Measurements from ENCODE around the gene FOSL1. TPM values are rescaled to one million over a fixed set of nuclear protein-coding genes. Genes with fewer than 3 reads are reported as not detected.
A peak's percentile ranks its signal among the peaks of the same experiment; 100 is the strongest.

FOSL1 gene
- not detected for total RNA-seq

DNA sequence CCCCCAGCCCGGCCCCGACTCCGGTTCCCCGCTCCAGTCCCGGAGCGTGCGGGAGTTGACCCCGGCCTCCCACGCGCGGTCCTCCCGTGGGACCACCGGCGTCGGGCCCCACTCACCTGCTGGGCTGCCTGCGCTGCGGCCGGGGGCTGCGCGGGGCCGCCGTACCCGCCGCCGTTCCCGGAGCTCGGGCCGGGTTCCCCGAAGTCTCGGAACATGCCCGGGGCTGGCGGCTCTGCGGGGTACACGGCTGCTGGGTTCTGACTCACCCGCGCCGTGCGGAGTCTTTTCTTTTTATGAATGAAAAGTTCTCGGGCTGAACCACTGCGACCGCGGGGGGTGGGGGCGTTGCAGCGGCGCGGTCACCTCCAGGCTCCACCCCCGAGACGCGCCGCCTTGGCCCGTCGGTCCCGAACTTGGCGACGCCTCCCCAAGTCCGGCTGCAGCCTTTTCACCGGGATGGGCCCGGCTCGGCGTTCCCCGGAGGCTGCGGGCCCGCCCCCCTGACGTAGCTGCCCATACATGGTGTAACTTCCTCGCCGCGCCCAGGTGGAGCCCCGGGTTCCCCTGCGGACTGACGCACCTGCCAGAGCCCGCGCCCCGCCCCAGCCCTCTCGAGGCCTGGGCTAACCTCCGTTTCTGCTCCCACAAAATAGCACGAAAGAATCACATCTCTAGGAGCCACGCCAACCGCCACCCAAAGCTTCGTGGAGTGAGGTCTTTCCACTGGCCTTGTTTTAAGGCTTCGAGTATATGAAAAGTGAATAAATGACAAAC, at the start of gene FOSL1:
Gene FOSL1 (minus strand): TSS at position 264 of the 774 bp plus-strand sequence. CDS start 49 bp downstream, at position 215.
- peak; percentile 63 for DNase-seq

DNA sequence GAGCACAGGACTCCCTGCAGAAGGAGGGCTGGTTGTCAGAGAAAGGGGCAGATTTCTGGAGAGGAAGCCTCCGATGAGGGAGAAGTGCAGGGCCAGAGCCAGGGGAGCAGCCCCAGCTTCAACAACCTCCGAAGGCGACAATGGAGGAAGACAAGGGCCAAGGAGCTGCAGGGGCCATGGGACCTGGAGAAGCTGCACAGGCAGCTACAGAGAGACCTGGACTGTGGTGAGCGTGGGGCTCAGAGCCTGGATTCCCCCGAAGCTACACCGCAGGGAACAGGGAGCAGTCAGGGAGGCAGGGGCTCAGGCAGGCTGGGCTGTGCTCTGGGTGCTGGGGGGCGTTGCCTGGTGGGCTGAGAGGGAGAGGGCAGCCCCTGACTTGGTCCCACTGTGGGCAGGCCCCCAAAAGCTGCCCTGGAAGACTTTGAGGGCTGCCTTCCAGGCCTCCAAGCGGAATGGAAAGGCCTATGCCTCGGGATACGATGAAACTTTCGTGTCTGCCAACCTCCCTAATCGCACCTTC, 47.5 kb upstream of the FOSL1 start:
- no peak for DNase-seq

DNA sequence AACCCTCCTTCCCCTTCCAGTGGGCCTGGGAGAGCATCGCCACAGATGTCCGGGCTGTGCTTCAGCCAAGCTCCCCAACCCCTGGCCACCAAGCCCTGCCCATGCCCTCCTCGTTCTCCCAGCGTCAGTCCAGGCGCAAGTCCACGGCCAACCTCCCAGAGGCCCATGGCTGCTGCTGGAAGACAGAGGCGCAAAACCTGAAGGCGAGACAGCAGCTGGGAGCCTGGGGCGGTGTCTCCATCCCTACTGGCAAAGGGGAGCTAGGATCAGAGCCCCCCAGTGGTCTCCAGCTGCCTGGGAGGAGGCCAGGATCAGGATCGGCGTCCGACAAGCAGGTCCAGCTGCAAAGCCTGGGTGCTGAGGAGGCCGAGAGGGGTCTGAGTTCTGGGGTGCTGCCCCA, 46.9 kb upstream of the FOSL1 start:
- no peak for DNase-seq

DNA sequence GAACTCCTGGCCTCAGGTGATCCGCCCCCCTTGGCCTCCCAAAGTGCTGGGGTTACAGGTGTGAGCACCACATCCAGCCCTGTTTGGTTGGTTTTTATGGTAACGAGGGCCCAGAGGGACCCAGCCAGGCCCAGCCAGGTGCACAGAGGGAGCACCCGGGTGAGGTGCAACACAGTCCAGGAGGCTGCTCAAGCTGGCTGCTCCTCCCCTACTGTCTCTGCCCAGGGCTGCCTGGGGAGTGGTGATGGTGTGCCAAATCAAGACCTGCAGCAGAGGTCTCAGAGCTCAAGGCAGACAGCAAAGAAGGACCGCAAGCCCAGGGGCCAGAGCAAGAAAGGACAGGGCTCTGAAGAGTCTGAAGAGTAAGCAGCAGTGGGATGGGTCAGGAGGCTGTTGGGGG, 46.5 kb upstream of the FOSL1 start:
- DNase-seq, result no peak

GRCh38 chr11:65945941-65946558, 45.9 kb upstream of the FOSL1 start:
- DNase-seq, result no peak

GRCh38 chr11:65945430-65945911, 45.3 kb upstream of the FOSL1 start, which contains the start of gene TSGA10IP:
Gene TSGA10IP (plus strand): TSS chr11:65945480. CDS start chr11:65945676, 196 bp downstream.
- DNase-seq, result no peak

- DNase-seq, result no peak
Observed at GRCh38 chr11:65944767-65945166, 44.6 kb upstream of the FOSL1 start.

DNA sequence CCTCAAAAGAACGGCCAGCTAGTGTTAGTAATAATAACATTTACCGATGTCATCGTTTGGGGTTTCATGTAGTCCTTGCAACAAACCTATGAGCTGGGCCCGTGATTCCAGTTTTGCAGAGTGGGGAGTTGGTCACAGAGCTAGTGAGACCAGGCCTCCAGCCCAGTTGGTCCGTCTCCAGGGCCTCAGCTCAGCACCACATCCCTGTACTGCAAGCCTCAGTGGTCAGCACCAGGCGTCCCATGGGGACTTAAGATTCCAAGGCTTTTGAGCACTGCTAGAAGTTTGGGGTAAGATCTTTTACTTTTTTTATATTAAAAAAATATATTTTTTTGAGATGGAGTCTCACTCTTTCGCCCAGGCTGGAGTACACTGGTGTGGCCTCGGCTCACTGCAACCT, 44.0 kb upstream of the FOSL1 start:
- DNase-seq, result no peak

DNA sequence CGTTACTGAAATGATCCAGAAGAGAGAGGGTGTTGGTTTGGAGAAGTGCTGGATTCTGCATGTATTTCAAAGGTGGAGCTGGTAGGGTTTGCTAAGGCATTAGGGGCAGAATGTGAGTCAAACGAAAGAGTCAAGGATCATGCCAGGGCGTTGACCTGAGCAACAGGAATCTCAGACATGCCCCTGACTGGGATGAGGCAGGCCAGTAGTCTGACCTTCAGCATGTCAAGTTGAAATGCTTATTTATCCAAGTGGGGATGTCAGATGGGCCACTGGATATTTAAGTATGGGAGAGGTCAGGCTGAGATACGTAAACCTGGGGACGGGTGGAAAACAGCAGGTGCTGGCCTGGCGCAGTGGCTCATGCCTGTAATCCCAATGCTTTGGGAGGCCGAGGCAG, 42.3 kb upstream of the FOSL1 start:
- DNase-seq, result no peak

GRCh38 chr11:65941720-65942310, 41.6 kb upstream of the FOSL1 start:
- no peak for DNase-seq

DNA sequence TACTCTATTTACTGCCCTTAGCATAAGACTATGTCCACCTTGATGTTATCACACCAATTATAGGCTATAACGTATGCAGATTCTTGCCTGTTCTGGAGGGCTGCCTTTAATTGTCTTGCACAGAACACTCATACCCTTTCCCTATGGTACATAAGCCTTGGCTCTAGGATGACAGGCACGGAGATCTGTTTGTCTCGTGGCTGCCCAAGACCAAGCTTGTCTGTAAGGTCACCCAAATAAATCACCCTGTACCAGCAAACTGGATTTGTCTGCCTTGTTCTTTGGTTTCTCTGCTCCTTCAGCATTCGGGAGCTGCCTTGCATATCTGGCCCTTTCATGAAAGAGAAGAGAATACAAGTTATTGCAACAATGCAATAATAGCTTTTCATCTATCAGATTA, 37.6 kb upstream of the FOSL1 start:
- DNase-seq, result no peak

- no peak for DNase-seq
Observed at GRCh38 chr11:65934014-65934413, 33.8 kb upstream of the FOSL1 start.

- no peak for DNase-seq
Observed at GRCh38 chr11:65932558-65932919, 32.4 kb upstream of the FOSL1 start.

DNA sequence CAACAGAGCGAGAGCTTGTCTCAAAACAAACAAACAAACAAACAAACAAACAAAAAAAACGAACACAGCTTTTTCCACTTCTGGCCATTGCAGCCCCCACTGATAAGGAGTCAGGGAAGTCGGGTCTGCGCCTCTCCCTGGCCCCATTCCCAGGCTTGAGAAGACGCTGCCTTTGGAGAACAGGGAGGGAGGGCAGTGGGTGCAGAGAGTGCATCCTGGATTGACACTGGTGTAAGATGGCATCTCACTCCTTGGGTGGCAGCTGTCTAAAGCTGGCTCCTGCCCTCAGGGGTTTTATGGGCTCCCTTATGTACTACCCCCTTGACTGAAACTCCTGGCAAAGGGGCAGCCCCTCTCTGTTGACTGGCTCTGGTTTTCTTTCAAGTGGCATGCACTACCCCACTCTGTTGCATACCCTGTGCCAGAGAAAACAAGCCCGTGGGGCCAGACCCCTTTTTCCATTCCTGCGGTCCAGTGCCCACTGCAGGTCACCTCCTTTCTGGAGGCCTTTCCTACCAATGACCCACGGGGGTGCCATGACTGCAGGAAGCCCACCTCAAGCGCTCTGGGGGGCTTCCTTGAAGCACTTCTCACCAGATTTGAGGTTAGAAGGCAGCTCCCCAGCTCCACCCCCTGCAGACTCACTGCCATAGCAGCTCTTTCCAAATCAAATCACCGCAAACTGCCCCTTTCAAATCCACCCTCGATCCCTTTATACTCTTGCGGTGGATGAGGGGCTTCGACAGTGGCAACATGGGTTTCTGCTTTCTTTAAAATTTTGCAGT, 31.8 kb upstream of the FOSL1 start:
- no peak for DNase-seq

- DNase-seq, result no peak
Observed at GRCh38 chr11:65928667-65929066, 28.5 kb upstream of the FOSL1 start.

DNA sequence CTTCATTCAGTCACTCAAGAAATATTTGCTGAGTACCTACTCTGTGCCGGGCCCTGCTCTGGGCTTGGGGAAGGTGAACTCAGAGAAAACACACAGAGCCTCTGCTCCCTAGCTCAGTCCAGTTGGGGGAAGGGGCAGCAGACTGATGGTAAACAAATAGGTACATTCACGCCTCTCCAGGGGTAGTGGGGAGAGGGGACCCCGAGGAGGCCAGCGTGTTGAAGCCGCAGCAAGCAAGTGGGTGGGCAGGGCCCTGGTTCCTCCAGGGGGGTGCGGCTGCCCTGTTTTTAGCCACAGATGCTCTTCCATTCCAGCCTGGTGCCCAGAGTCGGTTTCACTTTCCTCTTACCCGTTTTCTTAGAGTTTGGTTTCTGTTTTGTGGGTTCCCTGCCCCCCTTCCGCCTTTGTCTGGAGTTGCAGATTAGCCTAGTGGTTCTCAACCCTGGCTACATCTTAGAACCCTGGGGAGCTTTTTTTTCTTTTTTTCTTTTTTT, 27.8 kb upstream of the FOSL1 start:
- DNase-seq, result no peak

DNA sequence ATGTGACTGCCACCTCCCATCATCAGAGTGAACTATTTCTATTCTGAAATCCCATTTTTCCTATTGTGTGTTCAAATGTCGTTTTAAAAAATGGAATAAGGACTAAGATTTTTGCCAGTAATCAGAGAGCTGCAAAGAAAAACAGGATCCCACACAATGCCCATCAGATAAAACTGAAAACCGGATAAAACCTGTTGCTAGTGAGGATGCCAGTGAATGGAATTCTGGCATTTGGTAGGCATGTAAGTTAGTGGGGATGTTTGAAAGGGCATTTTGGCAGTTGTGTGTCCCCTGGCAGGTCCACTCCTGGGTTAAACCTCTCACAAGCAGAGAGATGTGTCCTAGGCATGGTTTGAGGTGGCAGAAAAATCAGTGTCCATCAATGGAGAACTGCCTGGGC, 25.2 kb upstream of the FOSL1 start:
- no peak for DNase-seq

DNA sequence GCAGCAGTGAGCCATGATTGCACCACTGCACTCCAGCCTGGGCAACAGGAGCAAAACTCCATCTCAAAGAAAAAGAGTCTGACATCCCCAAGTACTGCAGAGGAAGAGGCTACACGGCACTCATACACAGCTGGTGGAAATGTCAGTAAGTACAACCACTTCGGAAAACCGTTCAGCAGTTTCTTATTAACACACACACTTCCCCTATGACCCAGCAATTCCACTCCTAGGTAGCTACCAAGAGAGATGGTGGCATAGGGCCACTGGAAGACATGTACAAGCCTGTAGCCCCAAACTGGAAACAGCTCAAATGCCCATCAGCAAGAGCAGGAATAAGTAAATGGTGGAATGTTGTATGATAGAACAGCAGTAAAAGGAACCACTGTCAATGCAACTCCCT, 22.4 kb upstream of the FOSL1 start:
- DNase-seq, result no peak

- DNase-seq, result no peak
Observed at GRCh38 chr11:65921876-65922275, 21.7 kb upstream of the FOSL1 start.

DNA sequence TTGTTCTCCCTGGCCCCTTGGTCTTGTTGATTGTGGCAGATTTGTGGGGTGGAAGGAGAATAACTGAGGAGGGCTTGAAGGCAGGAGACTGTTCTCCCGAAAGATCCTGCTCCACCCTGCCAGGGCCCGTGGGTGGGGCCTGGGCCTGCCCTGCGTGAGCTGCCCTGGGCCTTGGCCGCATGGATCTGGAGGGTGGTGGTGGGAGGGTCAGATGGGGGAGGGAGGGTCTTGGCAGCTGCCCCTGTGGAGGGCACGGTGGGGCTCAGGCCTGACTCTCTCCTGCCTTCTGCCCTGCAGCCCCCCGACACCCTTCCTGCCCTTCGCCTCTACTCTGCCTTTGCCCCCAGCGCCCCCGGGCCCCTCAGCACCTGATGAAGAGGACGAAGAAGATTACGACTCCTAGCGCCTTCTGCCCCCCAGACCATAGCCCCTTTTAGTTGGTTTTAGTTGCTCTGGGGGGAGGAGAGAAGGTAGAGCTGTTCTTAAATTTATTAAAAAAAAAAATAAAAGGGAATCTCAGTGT, 20.9 kb upstream of the FOSL1 start:
- DNase-seq, result no peak

GRCh38 chr11:65920372-65920802, 20.2 kb upstream of the FOSL1 start:
- DNase-seq, result no peak
